Left cardiac atrium (tissue), 4 donors: ENCODE results near the gene LRMDA. TPM values are rescaled to one million over a fixed set of nuclear protein-coding genes. Genes with fewer than 3 reads are reported as not detected.
A peak's percentile ranks its signal among the peaks of the same experiment; 100 is the strongest.
"Not testable (repeated sequence)": the region's sequence is repeated elsewhere in the genome, so short reads cannot be mapped to it uniquely, and the experiment has no call there.

Source experiments
- ATAC-seq, 2 donors: fragments of 200-7000 bp; cut with Tn5 transposase; one replicate each; pipeline ENCODE4 v1.9.1; 2020; ENCODE audit warnings: mild to moderate bottlenecking in 2 of 2, moderate library complexity in 2 of 2
- DNase-seq: peaks from one replicate; pipeline ENCODE4 v3.0.0-alpha.2; 2020
- intact Hi-C, 2 donors: fragments of 100-400 bp; cut with DNase I; formaldehyde crosslinking; loops; one replicate each; pipeline versions ENCODE4 v1.14.1 to v1.15.1; 2022 to 2023
- total RNA-seq, 2 donors: library from RNA; stranded (reverse); fragmentation: NEBNext Ultra II Directional; extraction: Animal tissue kit (Norgen Biotek cat#: 25700); gene quantifications; one replicate each; pipeline ENCODE4 v1.2.1, GENCODE V29; 2021
- donor health status: DM: no; HTN: yes; CAD: no.
- donor health status: DM: no; HTN: yes; CAD: no; lungs with severe emphysema.
- donor health status: DM: yes; HTN: yes; CAD: no.
- donor health status: Dilated cardiomyopathy.

LRMDA gene
- total RNA-seq, 2 donors from 2014 or later, result 40.6 to 57.8 TPM

DNA sequence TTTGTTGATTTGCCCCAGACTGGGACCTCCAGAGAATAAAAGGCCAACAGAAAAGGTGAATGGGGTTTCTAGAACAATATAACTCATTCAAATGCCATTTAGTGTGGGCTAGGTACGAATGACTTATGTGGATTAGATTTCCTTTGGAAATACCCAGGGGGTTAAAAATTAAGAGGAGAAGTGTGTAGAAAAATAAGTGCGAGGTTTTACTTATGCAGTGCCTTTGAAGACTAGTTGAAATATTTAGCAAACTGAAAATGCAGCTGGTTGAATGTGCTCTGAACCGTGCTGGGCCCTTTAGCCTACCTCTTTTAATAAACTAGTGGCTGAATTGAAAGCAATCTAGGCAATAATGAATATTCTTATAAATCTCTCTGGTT, 180.6 kb downstream of the LRMDA start:
- DNase-seq (no peak), ATAC-seq (no peak)
- intact Hi-C loops, result no loop called here

DNA sequence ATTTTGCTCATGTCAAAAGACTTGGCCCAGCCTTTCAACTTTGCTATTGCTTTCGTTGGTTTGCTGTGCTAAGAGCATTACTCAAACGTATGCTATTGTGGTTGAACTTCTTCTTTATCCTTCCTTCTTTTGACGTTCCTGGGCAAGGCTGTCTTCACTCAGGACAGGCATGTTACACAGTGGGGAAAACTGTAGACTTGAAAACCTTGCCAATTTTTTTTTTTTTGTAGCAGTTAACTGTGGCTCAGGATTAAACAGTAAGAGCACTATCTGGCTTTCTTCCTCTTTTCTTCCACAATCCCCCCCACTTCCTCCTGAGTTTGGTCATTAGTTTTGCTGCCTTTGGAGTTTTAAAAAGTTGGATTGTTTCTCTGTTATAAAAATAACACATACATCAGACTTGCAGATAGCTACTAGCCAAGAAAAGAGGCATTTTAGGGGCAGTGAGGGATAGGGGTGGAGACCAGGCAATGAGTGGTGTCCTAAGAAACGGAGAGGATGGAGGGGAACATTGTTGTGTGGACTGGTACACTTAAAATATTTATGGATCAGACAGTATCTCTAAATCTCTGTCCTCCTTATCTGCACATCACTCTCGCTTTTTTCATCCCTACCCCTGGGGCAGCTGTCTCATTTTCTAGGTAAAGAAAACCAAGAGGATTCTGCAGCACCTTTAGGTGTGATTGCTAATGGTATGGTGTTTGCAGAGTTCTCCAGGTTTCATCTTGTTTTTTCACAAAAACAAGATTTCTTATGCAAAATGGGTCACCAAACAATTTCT, 181.7 kb downstream of the LRMDA start:
- ATAC-seq (peak; percentile 84 to 85), DNase-seq (no peak)
- intact Hi-C loops, result no loop called here

DNA sequence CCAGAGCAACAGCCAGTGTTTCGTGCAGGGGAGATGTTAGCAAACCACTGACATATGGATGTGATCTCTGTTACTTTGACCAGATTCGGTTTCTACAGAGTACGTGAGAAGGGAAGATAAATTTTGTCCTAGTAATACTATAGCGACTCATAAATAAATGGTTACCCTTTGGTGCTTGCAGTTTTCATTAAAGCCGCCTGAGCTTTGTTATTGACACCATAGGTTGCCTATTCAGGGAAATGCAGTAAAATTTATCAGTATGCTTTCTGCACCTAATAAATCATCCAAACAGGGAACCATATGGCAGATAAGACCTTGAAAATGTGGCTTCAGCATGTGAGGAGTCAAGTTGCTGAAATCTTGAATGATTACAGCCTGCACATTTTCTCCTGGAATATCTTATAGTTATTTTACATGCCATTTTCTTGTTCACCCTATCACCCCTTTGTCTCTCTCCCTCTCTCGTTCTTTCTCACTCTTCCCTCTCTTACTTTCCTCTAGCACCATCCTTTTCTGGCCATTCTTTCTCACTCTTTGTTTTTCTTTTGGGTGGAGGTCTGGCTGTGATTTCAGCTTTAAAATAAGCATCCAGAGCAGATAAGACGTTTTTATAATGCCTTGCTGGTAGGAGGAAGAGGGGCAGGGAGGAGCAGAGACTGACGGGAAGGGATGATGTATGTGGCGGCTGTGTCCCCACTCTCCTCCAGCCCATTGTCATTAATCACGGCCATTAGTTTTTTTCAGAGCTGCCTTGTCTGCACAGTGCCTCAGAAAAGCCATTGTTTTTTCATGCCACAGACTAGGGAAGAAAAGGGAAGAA, 182.5 kb downstream of the LRMDA start:
- DNase-seq, result no peak
- intact Hi-C loops, result no loop called here
- ATAC-seq, result peak in 1 of 2 donors; percentile 9

DNA sequence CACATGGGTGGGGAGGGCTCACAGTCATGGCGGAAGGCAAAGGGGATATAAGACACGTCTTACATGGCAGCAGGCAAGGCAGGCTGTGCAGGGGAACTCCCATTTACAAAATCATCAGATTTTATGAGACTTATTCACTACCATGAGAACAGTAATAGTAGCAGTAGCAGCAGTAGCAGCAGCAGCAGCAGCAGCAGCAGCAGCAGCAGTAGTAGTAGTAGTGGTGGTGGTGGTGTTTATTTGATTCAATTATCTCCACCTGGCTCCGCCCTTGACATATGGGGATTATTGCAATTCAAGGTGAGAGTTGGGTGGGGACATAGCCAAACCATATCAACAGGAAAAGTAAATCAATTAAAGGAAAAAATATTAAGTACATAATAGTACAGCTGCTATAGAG, 184.7 kb downstream of the LRMDA start:
- ATAC-seq, result no peak
- intact Hi-C loops, result no loop called here
- no peak for DNase-seq

DNA sequence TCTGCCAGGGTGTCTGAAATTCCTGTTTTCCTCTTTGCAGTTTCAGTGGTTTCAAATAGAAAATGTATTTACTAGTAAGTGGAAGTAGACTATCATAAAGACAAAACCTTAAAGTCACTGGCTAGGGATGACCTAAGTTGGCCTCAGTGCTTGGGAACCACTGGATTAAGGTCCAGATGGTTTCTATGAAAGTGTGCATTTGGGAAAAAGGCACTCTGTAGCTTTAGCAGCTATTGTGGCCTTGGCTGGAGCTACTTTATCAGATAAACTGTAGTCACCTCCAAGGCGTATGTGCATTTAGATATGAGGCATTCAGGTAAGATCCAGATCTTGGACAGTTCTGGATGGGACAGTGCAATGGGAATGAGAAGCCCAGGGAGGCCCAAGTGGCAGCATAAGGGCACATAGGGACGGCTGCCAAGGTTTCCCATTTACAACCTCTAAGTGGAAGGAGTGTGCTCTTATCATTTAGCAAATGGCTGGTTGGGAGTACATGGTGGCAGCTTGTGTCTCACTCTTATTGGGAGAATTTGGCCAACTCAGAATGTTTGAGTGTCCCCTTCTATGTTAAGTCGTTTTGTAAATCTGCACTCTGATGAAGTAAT, 185.6 kb downstream of the LRMDA start:
- intact Hi-C loops, result no loop called here
- ATAC-seq (no peak), DNase-seq (no peak)

DNA sequence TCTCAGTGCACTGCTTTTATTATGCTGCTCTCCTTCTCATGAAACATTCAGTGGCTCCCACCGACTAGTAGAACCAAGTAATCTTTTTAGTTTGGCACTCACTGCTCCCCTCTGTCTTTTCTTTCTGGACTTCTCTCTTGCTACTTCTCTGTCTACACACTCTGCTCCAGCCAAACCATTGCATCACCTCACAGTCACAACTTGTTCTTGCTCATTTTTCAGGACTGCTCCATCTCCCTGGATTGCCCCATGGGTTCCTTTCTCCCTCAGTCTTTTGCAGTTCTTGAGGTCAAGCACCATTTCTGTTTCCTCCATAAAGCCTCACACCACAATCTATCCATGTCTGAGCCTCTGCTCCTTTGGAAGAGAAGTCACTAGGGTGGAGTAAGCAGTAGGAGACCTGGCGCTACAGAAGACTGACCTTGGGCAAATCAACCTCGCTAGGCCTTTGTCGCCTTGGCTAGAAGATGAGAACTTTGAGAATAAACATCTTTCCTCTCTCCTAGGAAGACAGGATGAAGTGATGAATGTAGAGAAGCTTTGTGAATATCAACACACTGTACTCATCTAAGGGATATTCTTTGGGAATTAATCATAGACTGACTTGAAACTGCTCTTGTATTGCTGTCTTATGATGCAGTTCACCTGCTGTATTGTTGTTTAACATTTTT, 186.2 kb downstream of the LRMDA start:
- ATAC-seq (peak; percentile 37 to 59), DNase-seq (peak; percentile 52)
- intact Hi-C loops, result no loop called here

DNA sequence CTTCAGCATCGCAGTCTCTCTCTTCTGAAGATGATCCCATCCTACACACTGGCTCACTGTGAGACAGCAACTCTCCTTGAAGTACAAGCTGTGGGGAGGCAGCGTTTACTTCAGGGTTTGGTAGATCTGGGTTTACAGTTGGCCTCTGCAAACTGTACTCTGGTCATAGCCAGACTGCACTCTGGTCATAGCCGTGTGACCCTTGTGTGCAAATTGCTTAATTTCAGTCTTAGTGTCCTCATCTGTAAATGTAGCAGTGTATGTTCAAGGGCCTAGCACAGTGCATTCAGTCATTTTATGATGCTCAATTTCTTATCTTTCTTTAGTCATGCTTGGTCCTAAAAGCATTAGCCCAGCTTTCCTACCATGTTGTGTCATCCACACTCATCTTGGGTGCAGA, 188.2 kb downstream of the LRMDA start:
- intact Hi-C loops, result no loop called here
- DNase-seq (no peak), ATAC-seq (no peak)

DNA sequence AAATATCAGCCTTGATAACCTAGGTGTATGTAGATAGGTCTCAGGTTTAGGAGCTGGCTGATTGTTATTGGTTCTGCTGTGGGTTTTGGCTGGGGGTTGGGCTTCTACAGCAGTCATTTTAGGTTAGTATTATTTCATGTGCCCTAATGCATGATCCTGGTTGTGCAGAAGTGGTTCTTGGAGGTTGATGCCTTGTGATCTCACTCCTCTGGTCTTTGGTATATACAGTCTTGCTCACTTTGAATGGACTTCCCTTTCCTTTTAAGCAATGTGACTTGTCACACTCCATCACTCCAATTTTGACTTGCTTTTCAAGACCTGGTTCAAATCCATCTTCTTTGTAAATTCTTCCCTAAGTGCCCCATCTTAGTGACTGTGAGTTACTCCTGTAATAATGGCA, 188.9 kb downstream of the LRMDA start:
- ATAC-seq (no peak), DNase-seq (no peak)
- intact Hi-C loops, result no loop called here

DNA sequence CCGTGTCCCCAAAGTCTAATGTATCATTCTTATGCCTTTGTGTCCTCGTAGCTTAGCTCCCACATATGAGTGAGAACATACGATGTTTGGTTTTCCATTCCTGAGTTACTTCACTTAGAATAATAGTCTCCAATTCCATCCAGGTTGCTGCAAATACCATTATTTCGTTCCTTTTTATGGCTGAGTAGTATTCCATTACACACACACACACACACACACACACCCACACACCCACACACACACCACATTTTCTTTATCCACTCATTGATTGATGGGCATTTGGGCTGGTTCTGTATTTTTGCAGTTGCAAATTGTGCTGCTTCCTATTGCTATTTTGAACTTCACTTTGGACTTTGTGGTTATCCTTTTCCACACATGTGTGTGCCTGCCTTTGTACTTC, 189.6 kb downstream of the LRMDA start:
- DNase-seq, intact Hi-C loops, ATAC-seq: not testable (repeated sequence)

DNA sequence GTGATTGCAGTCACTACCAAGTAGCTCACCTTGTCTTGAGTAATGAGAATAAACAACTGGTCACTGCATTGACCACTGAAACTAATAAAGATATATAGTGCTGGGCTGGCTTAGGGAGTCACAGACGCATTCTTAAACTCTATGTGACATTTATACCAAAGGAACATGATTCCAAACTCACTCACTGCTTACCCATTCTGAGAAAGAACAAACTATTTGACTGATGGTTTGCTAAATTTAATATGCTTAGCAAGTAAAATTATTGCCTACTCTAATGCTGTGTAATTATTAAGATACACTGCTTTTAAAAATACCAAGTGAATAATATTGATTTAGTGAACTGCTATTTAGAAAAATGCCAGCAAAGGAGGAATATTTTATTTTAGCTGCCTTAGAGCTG, 191.1 kb downstream of the LRMDA start:
- intact Hi-C loops, result no loop called here
- DNase-seq (no peak), ATAC-seq (no peak)

DNA sequence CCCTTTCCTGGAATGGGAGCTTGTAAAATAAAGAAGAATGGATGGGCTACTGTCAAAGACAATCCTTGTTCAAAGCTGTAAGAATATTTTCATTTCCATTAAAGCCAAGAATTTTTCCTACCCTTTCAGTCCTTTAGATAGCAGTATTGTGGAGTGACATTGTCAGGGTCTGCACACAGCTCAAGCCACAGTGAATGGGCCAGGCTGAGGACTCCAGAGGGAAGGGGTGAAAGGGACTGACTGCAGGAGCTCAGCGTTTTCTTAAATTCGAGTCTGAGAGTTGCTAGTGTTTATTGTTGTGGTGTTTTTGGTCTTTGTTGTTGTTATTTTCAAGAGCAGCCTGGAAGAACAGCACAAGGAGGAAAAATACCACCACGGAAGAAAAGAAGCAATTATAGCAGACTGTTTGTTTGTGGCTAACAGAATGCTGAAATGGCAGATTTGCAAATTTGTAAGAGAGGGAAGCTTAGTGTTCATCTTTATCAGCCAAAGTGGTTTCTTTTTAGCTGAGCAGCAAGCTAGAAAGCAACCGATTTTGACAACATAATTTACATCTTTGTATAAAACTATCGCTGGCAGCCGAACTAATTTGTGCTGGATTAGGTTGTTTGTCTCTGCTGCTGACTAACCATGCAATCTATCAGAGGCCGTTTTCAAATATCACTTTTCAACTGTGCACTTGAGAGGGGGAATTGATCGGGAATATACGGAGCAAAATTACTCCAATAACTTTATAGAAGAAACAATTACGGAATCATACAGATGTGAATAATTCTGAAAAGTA, 192.1 kb downstream of the LRMDA start:
- DNase-seq, result no peak
- no peak for ATAC-seq
- intact Hi-C loops, result no loop called here

DNA sequence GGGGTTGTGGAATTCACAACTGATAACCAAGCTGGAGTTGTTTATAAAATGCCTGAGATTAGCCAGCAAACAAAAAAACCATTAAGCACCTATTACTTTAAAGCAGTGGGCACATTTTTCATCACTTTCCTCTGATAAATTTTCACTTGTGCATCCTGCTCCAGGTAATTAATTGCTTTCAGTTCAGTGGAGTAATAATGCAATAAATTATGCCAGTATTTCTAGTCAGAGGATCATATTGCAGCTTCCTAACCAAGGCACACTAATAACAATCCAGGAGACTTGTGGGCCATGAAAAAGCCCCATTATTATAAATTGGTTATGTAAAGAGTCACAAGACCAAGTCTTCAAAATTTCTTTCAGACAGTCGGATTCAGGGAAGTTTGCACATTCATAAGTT, 193.2 kb downstream of the LRMDA start:
- ATAC-seq (no peak), DNase-seq (no peak)
- intact Hi-C loops, result no loop called here

DNA sequence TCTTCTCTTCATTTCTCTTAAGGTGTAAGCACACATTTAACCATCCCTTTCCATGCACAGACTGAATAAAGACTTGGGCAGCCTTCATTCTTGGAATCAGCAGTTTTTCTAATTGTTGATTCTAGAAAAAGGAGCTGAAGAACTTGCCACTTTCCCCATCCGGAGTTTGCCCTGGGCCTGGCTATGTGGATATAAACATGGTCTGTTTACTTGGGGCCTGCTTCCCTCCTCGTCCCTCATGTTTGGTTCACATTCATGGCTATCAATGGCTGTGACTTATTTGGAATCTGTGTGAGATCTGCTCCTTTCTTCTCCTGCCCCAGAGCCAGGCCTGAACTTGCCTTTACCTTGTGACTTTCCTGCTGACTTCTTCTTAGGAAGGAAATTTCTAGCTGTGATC, 199.3 kb downstream of the LRMDA start:
- intact Hi-C loops, result no loop called here
- DNase-seq, result no peak
- no peak for ATAC-seq

DNA sequence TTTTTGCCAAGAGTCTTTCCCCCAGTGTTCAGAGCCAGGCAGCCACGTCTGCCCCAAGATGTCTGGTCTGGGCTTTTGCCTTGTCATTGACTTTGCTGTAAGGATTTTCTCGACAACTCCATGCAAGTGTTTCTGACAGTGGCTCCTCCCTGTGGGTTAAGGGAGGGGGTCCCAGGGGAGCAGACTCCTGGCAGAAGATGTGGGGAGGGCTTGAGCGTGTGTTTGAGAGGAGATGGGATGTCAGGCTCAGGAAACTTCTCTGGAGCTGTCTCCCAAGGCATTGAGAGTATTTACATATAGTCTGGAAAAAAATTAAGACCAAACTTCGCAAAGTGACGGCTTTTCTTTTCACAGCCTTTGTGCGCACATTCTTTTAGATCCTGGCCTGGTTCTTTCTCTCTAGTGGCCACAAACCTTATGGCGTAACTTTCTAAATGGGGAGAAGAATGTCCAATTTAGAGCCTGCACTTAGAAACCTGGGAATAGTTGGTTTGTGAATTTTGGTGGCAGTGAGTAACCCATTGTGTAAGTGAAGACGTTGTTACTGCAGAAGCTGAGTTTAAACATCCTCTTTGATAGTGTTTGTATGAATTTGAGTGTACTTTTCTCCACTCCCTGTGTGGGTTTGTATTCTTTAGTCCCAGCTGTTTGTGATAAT, 201.5 kb downstream of the LRMDA start:
- intact Hi-C loops, result no loop called here
- ATAC-seq, result peak; percentile 31 to 78
- DNase-seq, result no peak

DNA sequence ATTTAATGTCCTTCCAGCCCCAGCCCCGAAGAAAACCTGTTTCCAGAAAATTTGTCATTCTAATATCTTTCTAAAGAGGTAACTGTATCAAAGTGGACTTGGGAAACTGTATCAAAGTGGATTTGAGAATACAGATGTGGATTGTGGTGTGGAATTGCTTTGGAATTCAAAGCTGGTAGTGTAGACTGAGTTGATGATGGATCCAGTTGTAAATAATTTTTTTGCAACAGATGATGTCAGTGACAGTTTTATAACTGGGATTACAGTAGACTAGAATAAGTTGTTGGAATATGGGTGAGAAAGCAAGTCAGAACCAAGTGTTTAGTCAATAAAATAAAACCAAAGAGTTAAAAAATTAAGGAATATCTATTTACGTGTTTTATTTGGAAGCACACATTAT, 202.1 kb downstream of the LRMDA start:
- intact Hi-C loops, result no loop called here
- ATAC-seq (no peak), DNase-seq (no peak)

DNA sequence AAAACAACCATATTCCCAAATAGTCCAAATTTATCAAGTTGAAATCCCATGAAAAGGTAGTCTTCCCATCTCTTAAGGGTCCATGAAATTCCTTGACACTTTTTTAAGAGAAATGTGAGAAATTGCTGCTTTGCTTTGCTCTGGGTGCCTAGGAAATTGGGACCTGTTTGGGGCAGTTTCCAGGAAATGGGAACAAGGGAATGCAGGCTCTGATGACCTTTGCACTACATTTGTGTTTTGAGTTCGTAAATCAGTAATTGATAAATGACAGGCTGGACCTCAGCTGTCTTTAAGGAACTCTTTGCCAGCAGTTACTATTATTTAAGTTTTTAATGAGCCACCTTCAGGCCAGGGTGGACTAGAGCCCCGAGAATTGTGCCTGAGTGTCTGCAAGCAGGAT, 203.5 kb downstream of the LRMDA start:
- intact Hi-C loops, result no loop called here
- DNase-seq, result no peak
- no peak for ATAC-seq

DNA sequence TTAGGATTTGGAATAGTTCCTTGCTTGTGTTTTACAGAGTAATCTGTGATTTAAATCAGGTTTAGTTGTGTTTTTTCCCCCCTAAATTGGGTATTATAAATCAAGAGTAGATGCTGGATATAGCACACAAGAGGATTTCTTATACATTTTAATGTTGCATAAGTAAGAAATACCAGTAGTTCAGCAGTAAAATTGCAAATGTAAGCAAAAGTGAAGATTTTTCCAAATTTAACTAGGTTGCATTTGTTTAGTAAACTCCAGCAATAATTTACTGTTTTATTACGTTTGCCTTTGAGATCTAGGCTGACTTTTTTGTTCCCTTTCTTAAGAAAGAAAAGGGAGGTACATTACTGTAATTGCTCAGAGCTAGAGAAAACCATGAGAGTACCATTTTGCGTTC, 207.3 kb downstream of the LRMDA start:
- intact Hi-C loops, result no loop called here
- no peak for ATAC-seq
- no peak for DNase-seq

DNA sequence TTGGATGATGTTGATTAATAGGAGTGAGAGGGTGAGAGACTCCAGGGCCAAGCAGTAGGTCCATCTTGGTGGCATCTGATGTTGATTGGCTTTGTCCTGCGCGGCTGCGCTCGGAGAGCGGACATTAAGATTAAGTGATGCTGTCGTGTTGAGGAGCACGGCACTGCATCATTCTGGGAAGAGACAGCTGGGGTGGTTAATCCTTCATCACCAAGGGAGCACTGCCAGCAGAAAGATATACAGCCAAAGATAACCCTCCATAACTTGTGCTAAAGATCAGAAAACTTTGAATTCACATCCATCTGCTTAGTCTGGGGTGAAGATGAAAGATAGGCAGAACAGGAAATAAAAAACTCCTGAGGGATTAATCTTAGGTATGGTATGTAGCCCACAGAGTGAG, 208.3 kb downstream of the LRMDA start:
- ATAC-seq, result no peak
- DNase-seq, result no peak
- intact Hi-C loops, result no loop called here

DNA sequence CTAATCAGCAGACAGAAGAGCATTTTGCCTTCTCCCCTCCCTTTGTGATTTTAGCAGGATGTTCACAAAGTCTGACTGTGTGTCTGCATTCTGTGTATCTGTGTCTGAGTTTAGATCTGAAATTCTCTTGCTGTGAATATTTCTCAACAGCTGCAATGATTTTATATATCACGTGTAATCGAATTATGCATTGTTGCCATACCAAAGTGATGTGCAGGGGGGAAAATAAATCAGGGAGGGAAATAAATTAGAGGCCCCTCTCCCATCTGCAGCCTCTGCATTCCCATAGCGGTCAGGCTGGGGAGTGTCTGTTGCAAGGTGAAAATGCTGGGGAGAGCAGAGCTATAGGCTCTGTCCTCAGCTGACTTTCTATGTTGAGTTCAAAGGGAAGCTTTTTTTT, 209.0 kb downstream of the LRMDA start:
- intact Hi-C loops, result no loop called here
- DNase-seq (no peak), ATAC-seq (no peak)
